Neural progenitor cell (in vitro differentiated cells): Measurements from ENCODE around the gene CDC14A.

Source experiments
- CTCF ChIP-seq: fragments of 200-600 bp; sonication (generic); IDR thresholded peaks from 2 replicates; pipeline ENCODE4 v1.5.1; 2017; ENCODE audit warnings: antibody characterized with exemption, mild to moderate bottlenecking
- EZH2phosphoT487 ChIP-seq: fragments of 200-600 bp; sonication (generic); IDR thresholded peaks from 2 replicates; pipeline ENCODE4 v1.6.1; 2017; ENCODE audit warnings: antibody characterized with exemption

- no peak for TF ChIP-seq CTCF
- no peak for TF ChIP-seq EZH2phosphoT487
Observed at GRCh38 chr1:100511773-100512172, 159.5 kb downstream of the CDC14A start.
